RWPE1 (cell line): Measurements from ENCODE around the gene HPS4.

Experiments
- CTCF ChIA-PET: fragments of 350-600 bp; sonication (Branson Sonifier 250); formaldehyde crosslinking; extraction: SDS; loops from one replicate; lab custom pipeline; 2021; lab: Yijun Ruan, JAX
- POLR2A ChIA-PET: fragments of 400-600 bp; formaldehyde crosslinking; extraction: SDS; loops from one replicate; lab custom pipeline; 2020; ENCODE audit warnings: antibody characterized with exemption; ENCODE audit not compliant: low non-redundant PET; lab: Yijun Ruan, JAX
- DNase-seq: peaks from one replicate; pipeline ENCODE4 v3.0.0; 2012; ENCODE audit warnings: low spot score
- H3K27ac ChIP-seq: fragments of 450-650 bp; 2 replicates; pipeline ENCODE4 v1.5.1; 2017
- CTCF ChIP-seq: fragments of 450-650 bp; conservative IDR thresholded peaks from 2 replicates; pipeline ENCODE4 v1.5.1; 2017; ENCODE audit warnings: low read depth, mild to moderate bottlenecking

HPS4 gene

GRCh38 chr22:26453216-26453615, 30.4 kb downstream of the HPS4 start:
- ChIA-PET CTCF (no interaction called here), POLR2A (no interaction called here)
- 0 out of 2 replicates have a peak overlapping the region, but pooled peaks have one; percentile 0 for H3K27ac ChIP-seq
- no peak for TF ChIP-seq CTCF
- no peak for DNase-seq

- POLR2A ChIA-PET, result no interaction called here
- CTCF ChIA-PET, result interaction anchor here (0.9 kb wide), 1 partner anchor 8 kb away, joined by 3 read pairs; no protein-coding TSS in a partner anchor
- no peak for TF ChIP-seq CTCF
- no peak overlapping the region; the same call in 1 of the 2 replicates for H3K27ac ChIP-seq
- DNase-seq, result no peak
These were observed 31.2 kb downstream of the HPS4 start for GRCh38 chr22:26452236-26453016.

- H3K27ac ChIP-seq, result no peak overlapping the region; the same call in 1 of the 2 replicates
- ChIA-PET POLR2A (no interaction called here), CTCF (no interaction called here)
- TF ChIP-seq CTCF, result no peak
- no peak for DNase-seq
These were observed 33.0 kb downstream of the HPS4 start for GRCh38 chr22:26450453-26451185.

GRCh38 chr22:26448941-26449340, 34.6 kb downstream of the HPS4 start:
- TF ChIP-seq CTCF, result no peak
- H3K27ac ChIP-seq, result peak overlapping the region; percentile 49
- POLR2A ChIA-PET, result no interaction called here
- DNase-seq, result no peak
- CTCF ChIA-PET, result interaction anchor here (0.6 kb wide), 1 partner anchor 1441 kb away, joined by 8 read pairs; no protein-coding TSS in a partner anchor

- ChIA-PET CTCF (interaction anchor here (0.6 kb wide), 1 partner anchor 1442 kb away, joined by 8 read pairs; no protein-coding TSS in a partner anchor), POLR2A (no interaction called here)
- 0 out of 2 replicates have a peak overlapping the region, but pooled peaks have one; percentile 49 for H3K27ac ChIP-seq
- no peak for TF ChIP-seq CTCF
- no peak for DNase-seq
These were observed 35.2 kb downstream of the HPS4 start for GRCh38 chr22:26448334-26448733.

GRCh38 chr22:26447584-26448329, 35.8 kb downstream of the HPS4 start:
- no peak for TF ChIP-seq CTCF
- POLR2A ChIA-PET, result no interaction called here
- CTCF ChIA-PET, result no interaction called here
- DNase-seq, result no peak
- H3K27ac ChIP-seq, result 0 out of 2 replicates have a peak overlapping the region, but pooled peaks have one; percentile 49
